GM21723 (cell line): ENCODE measurements around the gene ANKRD13C.
A peak's percentile ranks its signal among the peaks of the same experiment; 100 is the strongest.
"Not testable (repeated sequence)": the region's sequence is repeated elsewhere in the genome, so short reads cannot be mapped to it uniquely, and the experiment has no call there.

Experiments
- ATAC-seq: cut with Tn5 transposase; IDR thresholded peaks from one replicate; pipeline ENCODE4 v1.9.1; 2021; ENCODE audit warnings: mild to moderate bottlenecking, moderate library complexity; ENCODE audit not compliant: unreplicated experiment

The ANKRD13C gene, protein sequence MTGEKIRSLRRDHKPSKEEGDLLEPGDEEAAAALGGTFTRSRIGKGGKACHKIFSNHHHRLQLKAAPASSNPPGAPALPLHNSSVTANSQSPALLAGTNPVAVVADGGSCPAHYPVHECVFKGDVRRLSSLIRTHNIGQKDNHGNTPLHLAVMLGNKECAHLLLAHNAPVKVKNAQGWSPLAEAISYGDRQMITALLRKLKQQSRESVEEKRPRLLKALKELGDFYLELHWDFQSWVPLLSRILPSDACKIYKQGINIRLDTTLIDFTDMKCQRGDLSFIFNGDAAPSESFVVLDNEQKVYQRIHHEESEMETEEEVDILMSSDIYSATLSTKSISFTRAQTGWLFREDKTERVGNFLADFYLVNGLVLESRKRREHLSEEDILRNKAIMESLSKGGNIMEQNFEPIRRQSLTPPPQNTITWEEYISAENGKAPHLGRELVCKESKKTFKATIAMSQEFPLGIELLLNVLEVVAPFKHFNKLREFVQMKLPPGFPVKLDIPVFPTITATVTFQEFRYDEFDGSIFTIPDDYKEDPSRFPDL

DNA sequence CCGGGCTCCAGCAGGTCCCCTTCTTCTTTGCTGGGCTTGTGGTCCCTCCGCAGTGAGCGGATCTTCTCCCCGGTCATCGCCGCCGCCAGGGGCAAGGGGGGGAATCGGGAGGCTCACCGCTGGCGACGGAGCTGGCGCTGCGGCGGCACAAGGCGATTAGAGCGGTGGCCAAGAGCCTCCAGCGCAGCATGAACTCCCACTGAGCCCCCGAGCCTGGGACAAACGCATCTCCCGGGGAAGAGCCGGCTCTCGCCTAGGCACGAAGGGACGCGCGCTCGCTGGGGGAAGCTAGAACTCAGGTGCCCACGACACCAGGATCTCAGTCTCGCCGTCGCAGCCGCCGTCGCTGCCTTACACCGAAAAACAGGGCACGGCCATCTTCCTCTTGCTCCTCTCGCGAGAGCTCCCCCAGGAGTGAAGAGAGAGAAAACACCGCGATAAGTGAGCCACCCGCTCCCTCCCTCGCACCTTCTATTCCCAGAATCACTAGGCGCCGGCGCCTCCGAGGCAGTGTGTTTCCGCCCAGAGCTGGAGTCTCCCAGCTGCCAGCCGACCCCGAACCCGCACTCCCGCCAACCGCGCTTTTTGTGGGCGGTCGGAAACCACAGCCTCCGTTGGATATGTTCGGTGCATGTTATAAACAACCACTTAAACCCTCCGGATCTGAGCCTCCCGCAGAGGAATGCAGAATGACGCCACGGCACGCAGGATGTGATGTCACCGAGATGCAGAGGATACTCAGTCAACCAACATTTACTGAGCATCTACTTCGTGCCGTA lies at the start of gene ANKRD13C:
Gene ANKRD13C (minus strand): TSS at position 391 of the 779 bp plus-strand sequence. CDS start 314 bp downstream, at position 77.
- peak; percentile 94 for ATAC-seq

DNA sequence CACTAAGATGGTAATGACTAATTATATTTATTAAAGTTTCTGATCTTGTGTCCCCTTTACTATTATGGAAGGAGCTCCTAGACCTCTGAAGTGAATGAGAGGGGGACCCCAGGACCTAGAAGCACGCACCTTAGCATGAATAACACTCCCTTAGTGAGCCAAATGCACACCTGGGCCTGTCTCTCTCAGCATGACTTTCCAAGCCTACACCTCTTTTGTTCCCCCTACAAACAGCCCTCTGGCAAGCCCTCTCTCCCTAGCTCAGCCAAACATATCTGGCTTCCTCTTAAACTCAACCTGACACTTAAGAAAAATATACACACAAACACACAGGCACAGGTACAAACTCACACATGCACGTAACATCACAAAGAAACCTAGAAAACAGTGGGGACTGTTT lies 49.2 kb upstream of the ANKRD13C start:
- no peak for ATAC-seq

DNA sequence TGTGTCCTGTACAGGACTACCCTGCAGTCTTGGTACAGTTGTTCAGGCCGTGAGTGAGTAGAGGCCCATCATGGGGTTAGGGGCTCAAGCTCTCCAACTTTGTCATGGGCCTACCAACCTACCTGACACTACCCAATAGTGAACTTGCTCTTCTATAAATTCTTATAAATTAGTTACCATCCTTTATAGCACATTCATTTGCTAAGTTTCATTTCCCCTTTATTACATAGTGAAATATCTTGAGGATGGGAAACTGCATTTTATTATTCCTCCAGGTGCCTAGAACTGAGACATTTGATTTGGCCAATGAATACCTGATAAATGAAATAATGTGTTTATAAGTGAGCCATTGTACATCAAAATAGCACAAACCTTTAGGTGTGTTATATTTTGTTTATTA lies 47.5 kb upstream of the ANKRD13C start:
- ATAC-seq = no peak

DNA sequence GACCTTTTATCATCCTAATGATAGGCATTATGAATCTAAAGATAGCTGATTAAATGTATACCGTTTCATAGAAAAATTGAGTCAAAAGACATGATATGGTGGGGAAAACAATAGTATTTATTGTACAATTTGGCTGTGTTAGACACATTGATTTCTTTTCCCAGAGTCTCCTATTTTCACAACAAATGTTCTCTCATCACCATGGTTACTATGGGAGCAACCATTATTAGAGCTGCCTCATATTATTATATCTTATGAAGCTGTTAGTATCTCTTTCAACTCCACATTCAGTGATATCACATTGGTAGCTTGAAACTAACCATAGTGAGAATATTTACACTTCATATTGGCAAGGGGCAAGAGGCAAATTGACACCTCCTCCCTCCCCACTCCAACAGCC lies 45.8 kb upstream of the ANKRD13C start:
- ATAC-seq = no peak

DNA sequence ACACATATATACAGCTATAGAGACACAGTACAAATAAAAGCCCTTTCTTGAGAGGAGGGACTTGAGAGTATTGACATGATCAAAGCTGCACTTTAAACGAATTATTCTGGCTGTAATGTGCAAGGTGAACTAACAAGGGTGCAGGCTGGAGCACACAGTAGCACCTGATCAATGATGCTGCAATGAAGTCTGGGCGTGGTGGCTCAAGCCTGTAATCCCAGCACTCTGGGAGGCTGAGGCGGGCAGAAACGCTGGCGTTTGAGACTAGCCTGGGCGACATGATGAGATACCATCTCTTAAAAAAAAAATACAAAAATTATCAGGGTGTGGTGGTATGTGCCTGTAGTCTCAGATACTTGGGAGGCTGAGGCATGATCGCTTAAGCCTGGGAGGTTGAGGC lies 42.5 kb upstream of the ANKRD13C start:
- no peak for ATAC-seq

DNA sequence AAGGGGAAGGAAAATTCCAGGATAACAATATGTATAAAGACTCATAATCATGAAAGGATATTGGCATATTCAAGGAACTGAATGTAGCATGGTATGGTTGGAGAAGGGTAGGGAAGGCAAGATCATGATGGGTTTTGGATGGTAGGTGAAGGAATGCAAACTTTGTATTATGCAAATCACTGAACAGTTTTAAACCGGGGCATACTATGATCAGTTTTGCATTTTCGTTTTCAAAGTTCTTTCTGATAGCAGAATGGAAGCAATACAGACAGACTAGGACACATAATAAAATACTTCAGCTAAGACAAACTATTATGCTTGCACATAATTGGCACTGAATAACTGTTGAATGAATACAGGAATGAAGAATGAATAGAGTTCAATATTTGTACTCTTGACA lies 42.1 kb upstream of the ANKRD13C start:
- no peak for ATAC-seq

DNA sequence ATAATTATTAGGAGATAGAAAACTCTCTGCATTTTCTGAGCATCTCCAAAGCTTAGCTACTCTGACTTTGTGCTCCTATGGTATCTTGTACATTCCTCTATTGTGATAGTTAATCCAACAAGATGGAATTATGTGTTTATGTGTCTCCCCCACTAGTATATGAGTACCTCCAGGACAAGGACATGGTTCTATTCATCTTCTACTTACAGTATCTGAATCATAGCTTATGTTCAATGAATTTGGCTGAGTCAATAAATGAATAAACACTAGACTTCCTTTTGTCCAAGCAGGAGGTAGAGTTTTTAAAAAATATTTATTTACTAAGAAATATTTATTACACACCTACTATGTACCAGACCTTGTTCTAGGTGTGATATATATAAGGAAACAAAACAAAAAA lies 38.1 kb upstream of the ANKRD13C start:
- ATAC-seq = no peak

DNA sequence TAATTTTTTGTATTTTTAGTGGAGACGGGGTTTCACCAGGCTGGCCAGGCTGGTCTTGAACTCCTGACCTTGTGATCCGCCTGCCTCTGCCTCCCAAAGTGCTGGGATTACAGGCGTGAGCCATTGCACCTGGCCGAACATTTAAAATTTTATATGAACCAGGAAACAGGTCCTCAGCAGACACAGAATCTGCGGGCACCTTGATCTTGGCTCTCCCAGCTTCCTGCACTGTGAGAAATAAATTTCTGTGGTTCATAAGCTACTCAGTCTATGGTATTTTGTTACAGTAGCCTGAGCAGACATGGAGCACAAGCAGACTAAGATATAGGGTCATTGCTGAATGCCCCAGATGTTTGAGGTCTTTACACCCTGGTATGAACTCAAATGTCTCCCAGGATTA lies 33.0 kb upstream of the ANKRD13C start:
- no peak for ATAC-seq

DNA sequence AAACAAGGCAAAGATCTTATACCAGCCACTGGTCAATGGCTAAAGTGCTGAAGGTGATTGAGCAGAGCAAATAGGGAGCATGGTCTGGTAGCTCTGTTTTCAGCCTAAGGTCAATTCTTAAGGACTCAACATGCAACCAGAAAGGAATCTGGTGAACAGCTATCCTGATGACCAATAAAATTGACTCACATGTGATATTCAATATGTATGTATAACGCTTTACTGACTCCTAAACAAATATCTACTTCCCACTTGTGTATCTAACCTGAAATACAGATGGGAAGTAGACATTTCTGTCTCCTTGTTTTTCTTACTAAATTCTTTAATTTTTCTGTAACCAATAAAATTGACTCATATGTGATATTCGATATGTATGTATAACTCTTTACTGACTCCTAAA lies 31.6 kb upstream of the ANKRD13C start:
- no peak for ATAC-seq

DNA sequence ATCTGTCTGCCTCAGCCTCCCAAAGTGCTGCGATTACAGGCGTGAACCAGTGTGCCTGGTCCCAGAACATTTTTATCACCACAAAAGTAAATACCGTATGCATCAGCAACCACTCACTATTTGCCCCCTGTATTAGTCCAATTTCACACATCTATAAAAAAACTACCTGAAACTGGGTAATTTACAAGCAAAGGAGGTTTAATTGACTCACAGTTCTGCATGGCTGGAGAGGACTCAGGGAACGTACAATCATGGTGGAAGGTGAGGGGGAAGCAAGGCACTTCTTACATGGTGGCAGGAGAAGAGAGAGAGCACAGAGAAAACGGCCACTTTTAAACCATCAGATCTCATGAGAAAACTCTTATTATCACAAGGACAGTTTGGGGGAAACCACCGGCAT lies 31.0 kb upstream of the ANKRD13C start:
- no peak for ATAC-seq

DNA sequence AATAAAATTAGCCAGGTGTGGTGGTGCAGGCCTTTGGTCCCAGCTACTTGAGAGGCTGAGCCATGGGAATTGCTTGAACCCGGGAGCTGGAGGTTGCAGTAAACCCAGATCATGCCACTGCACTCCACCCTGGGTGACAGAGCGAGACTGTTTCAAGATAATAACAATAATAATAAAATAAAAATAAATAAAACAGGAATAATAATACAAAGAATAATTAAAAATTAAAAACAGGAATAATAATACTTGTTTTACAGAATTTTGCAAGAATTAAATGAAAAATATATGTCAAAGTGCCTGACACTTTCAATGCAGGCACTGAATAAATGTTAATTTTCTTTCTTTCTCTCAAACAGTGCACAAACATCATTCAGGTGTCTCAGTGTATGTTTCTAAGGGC lies 30.0 kb upstream of the ANKRD13C start:
- ATAC-seq = no peak

DNA sequence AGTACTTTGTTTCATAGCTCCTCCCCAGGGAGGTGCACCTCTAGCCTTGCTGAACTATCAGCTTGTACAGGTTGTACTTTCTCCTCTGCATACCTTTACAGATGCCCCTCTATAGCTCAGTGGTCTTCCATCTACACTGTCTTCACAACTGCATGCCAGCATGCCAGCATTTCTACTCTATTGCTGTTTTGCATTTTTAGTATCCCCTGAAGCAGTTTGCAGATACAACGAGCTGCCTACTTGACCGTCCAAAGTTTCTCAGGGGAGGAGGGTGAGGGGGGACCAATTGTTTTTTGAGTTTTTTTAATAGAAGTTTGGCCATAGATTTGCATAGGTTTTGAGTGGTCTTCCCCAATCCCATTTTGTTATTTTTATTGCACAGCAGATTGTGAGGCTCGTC lies 29.0 kb upstream of the ANKRD13C start:
- no peak for ATAC-seq

DNA sequence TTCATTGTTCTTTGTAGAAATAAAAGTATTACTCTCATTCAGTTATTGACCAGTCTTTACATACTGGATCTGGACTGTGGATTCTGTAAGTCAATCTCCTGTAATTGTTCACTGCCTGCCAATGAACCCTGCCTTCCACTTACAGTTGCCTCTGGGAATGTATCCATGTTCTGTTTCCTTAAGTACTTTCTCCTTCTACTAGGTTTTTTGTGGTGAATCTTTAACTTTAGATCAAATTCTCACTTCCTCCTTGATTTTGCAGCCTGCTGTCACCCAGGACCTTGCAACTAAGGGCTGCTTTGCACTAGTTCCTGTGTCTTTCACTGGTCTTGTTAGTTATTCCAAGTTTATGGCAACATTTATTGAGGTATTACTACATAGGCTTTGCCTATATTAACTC lies 28.2 kb upstream of the ANKRD13C start:
- ATAC-seq = peak; percentile 90

DNA sequence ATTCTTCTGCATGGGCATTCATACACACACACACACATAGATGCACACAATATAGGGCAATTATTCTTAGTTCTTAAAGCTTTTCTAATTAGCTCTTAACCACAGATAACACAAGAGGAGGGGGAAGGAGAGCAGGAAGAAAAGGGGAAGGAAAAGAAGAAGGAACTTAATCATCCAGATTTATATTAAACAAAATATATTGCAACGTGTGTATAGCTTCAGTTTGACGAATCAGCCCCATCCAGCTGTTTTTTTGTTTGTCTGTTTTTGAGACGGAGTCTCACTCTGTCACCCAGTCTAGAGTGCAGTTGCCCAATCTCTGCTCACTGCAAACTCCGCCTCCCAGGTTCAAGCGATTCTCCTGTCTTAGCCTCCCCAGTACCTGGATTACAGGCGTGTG lies 21.7 kb upstream of the ANKRD13C start:
- ATAC-seq = no peak

DNA sequence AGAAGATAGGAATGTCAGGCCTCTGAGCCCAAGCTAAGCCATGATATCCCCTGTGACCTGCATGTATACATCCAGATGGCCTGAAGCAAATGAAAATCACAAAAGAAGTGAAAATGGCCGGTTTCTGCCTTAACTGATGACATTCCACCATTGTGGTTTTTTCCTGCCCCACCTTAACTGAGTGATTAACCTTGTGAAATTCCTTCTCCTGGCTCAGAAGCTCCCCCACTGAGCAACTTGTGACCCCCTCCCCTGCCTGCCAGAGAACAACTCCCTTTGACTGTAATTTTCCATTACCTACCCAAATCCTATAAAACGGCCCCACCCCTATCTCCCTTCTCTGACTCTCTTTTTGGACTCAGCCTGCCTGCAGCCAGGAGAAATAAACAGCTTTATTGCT lies 19.1 kb upstream of the ANKRD13C start:
- ATAC-seq = not testable (repeated sequence)

DNA sequence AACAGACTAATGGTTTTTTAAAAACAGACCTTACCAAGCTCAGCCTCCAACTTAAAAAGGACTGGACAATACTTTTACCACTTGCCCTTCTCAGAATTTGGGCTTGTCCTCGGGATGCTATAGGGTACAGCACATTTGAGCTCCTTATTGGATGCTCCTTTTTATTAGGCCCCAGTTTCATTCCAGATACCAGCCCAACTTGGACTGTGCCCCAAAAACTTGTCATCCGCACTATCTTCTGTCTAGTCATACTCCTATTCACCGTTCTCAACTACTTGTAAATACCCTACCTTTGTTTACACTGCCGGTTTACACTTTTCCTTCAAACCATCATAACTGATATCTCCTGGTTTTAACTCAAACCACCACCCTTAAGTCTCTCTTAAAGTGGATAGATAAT lies 17.9 kb upstream of the ANKRD13C start:
- ATAC-seq = no peak

DNA sequence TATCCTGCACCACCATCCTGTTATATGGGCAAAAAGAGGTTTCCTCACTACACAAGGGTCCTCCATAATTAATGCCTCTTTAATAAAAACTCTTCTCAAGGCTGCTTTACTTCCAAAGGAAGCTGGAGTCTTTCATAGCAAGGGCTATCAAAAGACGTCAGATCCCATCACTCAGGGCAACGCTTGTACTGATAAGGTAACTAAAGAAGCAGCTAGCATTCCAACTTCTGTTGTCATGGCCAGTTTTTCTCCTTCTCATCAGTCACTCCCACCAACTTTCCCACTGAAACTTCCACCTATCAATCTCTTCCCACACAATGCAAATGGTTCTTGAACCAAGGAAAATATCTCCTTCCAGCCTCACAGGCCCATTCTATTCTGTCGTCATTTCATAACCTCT lies 17.1 kb upstream of the ANKRD13C start:
- not testable (repeated sequence) for ATAC-seq

DNA sequence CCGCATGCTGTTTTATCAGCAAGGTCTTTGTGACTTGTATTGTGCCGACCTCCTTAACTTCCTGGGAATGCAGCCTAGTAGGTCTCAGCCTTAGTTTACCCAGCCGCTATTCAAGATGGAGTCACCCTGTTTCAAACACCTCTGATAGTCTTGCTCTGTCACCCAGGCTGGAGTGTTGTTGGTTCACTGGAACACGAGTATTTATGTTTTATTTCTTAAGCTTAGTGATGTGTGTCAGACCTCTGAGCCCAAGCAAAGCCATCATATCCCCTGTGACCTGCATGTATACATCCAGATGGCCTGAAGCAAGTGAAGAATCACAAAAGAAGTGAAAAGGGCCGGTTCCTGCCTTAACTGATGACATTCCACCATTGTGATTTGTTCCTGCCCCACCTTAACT lies 12.9 kb upstream of the ANKRD13C start:
- ATAC-seq = not testable (repeated sequence)

DNA sequence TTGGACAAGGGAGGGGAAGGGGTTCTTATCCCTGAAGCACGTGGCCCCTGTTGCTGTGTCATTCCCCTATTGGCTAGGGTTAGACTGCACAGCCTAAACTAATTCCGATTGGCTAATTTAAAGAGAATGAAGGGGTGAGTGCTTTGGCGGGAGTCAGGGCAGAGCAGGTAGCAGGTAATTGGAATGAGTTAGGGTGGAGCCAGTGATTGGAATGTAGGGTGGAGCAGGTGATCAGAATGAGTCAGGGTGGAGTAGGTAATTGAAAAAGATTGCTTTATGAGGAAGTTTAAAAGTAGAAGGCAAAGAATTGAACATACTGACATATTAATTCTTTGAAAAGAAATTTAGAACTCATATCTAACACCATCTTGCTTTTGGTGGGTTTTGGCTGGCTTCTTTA lies 12.5 kb upstream of the ANKRD13C start:
- not testable (repeated sequence) for ATAC-seq

DNA sequence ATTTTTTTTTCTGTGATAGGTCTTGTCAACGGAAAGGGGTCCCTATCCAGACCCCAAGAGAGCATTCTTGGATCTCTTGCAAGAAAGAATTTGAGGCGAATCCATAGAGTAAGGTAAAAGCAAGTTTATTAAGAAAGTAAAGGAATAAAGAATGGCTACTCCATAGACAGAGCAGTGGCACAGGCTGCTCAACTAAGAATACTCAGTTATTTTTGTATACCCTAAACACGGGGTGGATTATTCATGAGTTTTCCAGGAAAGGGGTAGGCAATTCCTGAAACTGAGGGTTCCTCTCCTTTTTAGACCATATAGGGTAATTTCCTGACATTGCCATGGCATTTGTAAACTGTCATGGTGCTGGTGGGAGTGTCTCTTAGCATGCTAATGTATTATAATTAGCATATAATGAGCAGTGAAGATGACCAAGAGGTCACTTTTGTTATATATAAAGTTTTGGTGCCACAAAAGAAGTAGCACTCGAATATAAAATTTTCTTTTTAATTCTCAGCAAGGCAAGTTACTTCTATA lies 12.0 kb upstream of the ANKRD13C start:
- not testable (repeated sequence) for ATAC-seq

DNA sequence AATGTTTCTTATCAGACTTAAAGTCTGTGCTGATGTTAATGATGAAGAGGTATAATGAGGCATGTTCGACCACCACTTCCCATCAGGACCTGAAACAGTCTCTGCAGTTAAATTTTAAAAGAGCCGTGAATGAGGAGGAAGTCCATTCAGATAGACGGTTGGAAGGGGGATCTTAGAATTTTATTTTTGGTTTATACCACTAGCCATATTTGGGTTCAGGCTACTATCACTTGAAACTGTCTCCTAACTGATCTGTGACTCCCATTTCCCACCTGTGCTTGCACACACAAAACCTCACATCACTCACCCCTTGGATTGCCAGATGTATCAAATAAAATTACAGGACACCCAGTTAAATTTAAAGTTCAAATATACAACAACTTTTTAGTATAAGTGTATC lies 9.9 kb upstream of the ANKRD13C start:
- no peak for ATAC-seq
